PC-9 (cell line): Measurements from ENCODE around the gene SMIM8. TPM values are rescaled to one million over a fixed set of nuclear protein-coding genes. Genes with fewer than 3 reads are reported as not detected.

Experiments used
- BruUV-seq: library from RNA; stranded (reverse); fragments of 400-500 nt; replicated peaks from 2 replicates; lab custom pipeline; 2021; lab: Mats Ljungman, UMichigan
- CTCF ChIA-PET: fragments of 300-600 bp; sonication (Branson Sonifier 250); formaldehyde crosslinking; loops from one replicate; lab custom pipeline; 2022; ENCODE audit warnings: antibody characterized with exemption; lab: Charles Lee
- POLR2A ChIA-PET: fragments of 300-600 bp; sonication (Branson Sonifier 250); formaldehyde crosslinking; loops from one replicate; lab custom pipeline; 2022; ENCODE audit warnings: antibody characterized with exemption; ENCODE audit not compliant: unreplicated experiment; lab: Charles Lee
- DNase-seq, 2 experiments: peaks; one replicate each; pipeline versions ENCODE4 v3.0.0 to v3.0.0-alpha.2; 2015 to 2022; ENCODE audit warnings: mixed read lengths in 1 of 2
- H2AFZ ChIP-seq: fragments of 200-600 bp; sonication (generic); 2 replicates; pipeline ENCODE4 v1.8.1; 2017; ENCODE audit warnings: antibody characterized with exemption
- H3F3A ChIP-seq: fragments of 200-600 bp; sonication (generic); 2 replicates; pipeline ENCODE4 v1.8.1; 2017; ENCODE audit warnings: antibody characterized with exemption, mild to moderate bottlenecking, low read depth; ENCODE audit not compliant: insufficient read depth
- H3K27ac ChIP-seq: fragments of 200-600 bp; sonication (generic); 2 replicates; pipeline ENCODE4 v1.6.1; 2016; ENCODE audit warnings: mixed run types
- H3K27me3 ChIP-seq: fragments of 200-600 bp; sonication (generic); 2 replicates; pipeline ENCODE4 v1.6.1; 2016; ENCODE audit warnings: low read depth, mixed run types; ENCODE audit not compliant: insufficient read depth
- H3K36me3 ChIP-seq: fragments of 200-600 bp; sonication (generic); 2 replicates; pipeline ENCODE4 v1.6.1; 2016; ENCODE audit warnings: low read depth, mixed run types
- H3K4me1 ChIP-seq: fragments of 200-600 bp; sonication (generic); replicated peaks from 2 replicates; pipeline ENCODE4 v1.6.1; 2016; ENCODE audit warnings: mixed run types; ENCODE audit not compliant: insufficient read depth
- H3K4me2 ChIP-seq: fragments of 200-600 bp; sonication (generic); 2 replicates; pipeline ENCODE4 v1.6.1; 2017; ENCODE audit warnings: mixed run types
- H3K4me3 ChIP-seq: fragments of 200-600 bp; sonication (generic); 2 replicates; pipeline ENCODE4 v1.6.1; 2016; ENCODE audit warnings: mixed run types
- H3K79me2 ChIP-seq: fragments of 200-600 bp; sonication (generic); 2 replicates; pipeline ENCODE4 v1.6.1; 2017; ENCODE audit warnings: low read depth, mixed run types
- H3K9me2 ChIP-seq: fragments of 200-600 bp; sonication (generic); 2 replicates; pipeline ENCODE4 v1.8.1; 2017; ENCODE audit warnings: mild to moderate bottlenecking; ENCODE audit not compliant: insufficient read depth
- H3K9me3 ChIP-seq: fragments of 200-600 bp; sonication (generic); 2 replicates; pipeline ENCODE4 v1.8.1; 2016; ENCODE audit warnings: low read depth; ENCODE audit not compliant: insufficient read depth
- H4K20me1 ChIP-seq: fragments of 200-600 bp; sonication (generic); 2 replicates; pipeline ENCODE4 v1.8.1; 2017; ENCODE audit not compliant: insufficient read depth
- EZH2 ChIP-seq: fragments of 200-600 bp; sonication (generic); IDR thresholded peaks from 2 replicates; pipeline ENCODE4 v1.8.0; 2017; ENCODE audit warnings: antibody characterized with exemption, low read depth
- intact Hi-C: fragments of 100-400 bp; cut with micrococcal nuclease; formaldehyde crosslinking; loops from one replicate; pipeline ENCODE4 v1.10.0; 2022; ENCODE audit not compliant: unreplicated experiment
- total RNA-seq: library from RNA; stranded (reverse); gene quantifications from 2 replicates; pipeline ENCODE4 v1.2.3, GENCODE V29; 2021
- TF ChIP-seq, protein P1 (sequence below): fragments of 200-600 bp; sonication (generic); conservative IDR thresholded peaks from 2 replicates; pipeline ENCODE4 v1.6.1; 2017; ENCODE audit warnings: mixed run types, antibody characterized with exemption, mild to moderate bottlenecking, moderate library complexity

The SMIM8 gene
- total RNA-seq, 1 experiment from 2014 or later = 5.3 TPM

- no peak overlapping the region for H2AFZ ChIP-seq
Observed at GRCh38 chr6:87289571-87289970, 32.8 kb upstream of the SMIM8 start.

DNA sequence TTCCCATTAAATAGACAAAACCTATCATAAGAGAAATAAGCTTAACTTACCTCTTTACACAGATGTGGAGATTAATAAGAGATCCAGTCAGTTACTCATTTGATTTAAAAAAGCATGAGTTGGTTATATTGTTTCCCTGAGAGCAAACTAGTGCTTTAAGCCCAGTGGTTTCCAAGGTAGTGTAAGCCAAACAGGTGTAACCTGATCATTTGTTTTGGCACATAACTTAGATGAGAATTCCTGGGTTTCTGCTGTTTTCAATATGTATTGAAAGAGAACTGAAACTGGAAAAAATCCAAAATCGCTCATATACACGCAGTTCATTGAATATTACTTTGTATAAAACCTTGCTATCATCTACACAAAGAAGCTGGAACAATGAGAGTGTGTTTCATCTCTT is 30.5 kb upstream of the SMIM8 start:
- no peaks in the 10 kb centered on the region; the same call in 1 of the 2 replicates for H3K9me2 ChIP-seq
- no peaks in the 10 kb centered on the region for H3F3A ChIP-seq
- H3K4me3 ChIP-seq = no peak overlapping the region
- ChIA-PET POLR2A (no interaction called here), CTCF (no interaction called here)
- BruUV-seq = no TSS peak
- no peak overlapping the region for H3K27ac ChIP-seq
- no peaks in the 10 kb centered on the region for H3K9me3 ChIP-seq
- DNase-seq = no peak
- H3K4me1 ChIP-seq = no peaks in the 10 kb centered on the region
- H3K36me3 ChIP-seq = no peaks in the 10 kb centered on the region
- intact Hi-C loops = no loop called here
- H3K27me3 ChIP-seq = no peaks in the 10 kb centered on the region
- H3K4me2 ChIP-seq = no peak overlapping the region
- H4K20me1 ChIP-seq = no peaks in the 10 kb centered on the region
- no peaks in the 10 kb centered on the region for H3K79me2 ChIP-seq
- TF ChIP-seq, protein P1, sequence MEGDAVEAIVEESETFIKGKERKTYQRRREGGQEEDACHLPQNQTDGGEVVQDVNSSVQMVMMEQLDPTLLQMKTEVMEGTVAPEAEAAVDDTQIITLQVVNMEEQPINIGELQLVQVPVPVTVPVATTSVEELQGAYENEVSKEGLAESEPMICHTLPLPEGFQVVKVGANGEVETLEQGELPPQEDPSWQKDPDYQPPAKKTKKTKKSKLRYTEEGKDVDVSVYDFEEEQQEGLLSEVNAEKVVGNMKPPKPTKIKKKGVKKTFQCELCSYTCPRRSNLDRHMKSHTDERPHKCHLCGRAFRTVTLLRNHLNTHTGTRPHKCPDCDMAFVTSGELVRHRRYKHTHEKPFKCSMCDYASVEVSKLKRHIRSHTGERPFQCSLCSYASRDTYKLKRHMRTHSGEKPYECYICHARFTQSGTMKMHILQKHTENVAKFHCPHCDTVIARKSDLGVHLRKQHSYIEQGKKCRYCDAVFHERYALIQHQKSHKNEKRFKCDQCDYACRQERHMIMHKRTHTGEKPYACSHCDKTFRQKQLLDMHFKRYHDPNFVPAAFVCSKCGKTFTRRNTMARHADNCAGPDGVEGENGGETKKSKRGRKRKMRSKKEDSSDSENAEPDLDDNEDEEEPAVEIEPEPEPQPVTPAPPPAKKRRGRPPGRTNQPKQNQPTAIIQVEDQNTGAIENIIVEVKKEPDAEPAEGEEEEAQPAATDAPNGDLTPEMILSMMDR = no peak
- no peak for TF ChIP-seq EZH2
- H2AFZ ChIP-seq = no peak overlapping the region

More at GRCh38 chr6:87289571-87289970, 32.8 kb upstream of the SMIM8 start:
- Histone ChIP-seq H3K9me2 (no peaks in the 10 kb centered on the region), H3K4me3 (no peak overlapping the region), H3K4me1 (no peaks in the 10 kb centered on the region), H3F3A (no peaks in the 10 kb centered on the region), H4K20me1 (no peaks in the 10 kb centered on the region), H3K9me3 (no peaks in the 10 kb centered on the region), H3K4me2 (no peak overlapping the region), H3K79me2 (no peaks in the 10 kb centered on the region), H3K27ac (no peak overlapping the region), H3K27me3 (no peaks in the 10 kb centered on the region), H3K36me3 (no peaks in the 10 kb centered on the region)
- TF ChIP-seq EZH2 = no peak
- TF ChIP-seq, protein P1 = no peak
- no peak for DNase-seq
- intact Hi-C loops = no loop called here
- ChIA-PET POLR2A (no interaction called here), CTCF (no interaction called here)
- BruUV-seq = no TSS peak

GRCh38 chr6:87293526-87293925 is 28.9 kb upstream of the SMIM8 start:
- Histone ChIP-seq H3K79me2 (no peaks in the 10 kb centered on the region), H3K4me3 (no peak overlapping the region), H3K36me3 (no peaks in the 10 kb centered on the region), H3K4me2 (no peak overlapping the region), H2AFZ (no peak overlapping the region), H3K9me2 (no peaks in the 10 kb centered on the region; the same call in 1 of the 2 replicates), H3K9me3 (no peaks in the 10 kb centered on the region), H3K4me1 (no peaks in the 10 kb centered on the region), H3F3A (no peaks in the 10 kb centered on the region), H3K27me3 (no peaks in the 10 kb centered on the region), H4K20me1 (no peaks in the 10 kb centered on the region), H3K27ac (no peak overlapping the region)
- CTCF ChIA-PET = interaction anchor here (0.6 kb wide), 1 partner anchor 1670 kb away, joined by 3 read pairs; the partner anchor contains the start of gene RNGTT
- intact Hi-C loops = no loop called here
- DNase-seq = peak; percentile 12 to 71
- no TSS peak for BruUV-seq
- POLR2A ChIA-PET = no interaction called here
- TF ChIP-seq, protein P1 = no peak
- TF ChIP-seq EZH2 = no peak
